DOHH2 (cell line): Measurements from ENCODE around the gene EXOSC7.

Experiments used
- CTCF ChIP-seq: fragments of 200-600 bp; sonication (generic); IDR thresholded peaks from one replicate; pipeline ENCODE4 v1.5.1; 2014; ENCODE audit warnings: antibody characterized with exemption, mild to moderate bottlenecking, low read depth, low read length; ENCODE audit not compliant: poor library complexity, severe bottlenecking
- EZH2phosphoT487 ChIP-seq: fragments of 200-600 bp; sonication (generic); IDR thresholded peaks from 2 replicates; pipeline ENCODE4 v1.6.1; 2017; ENCODE audit warnings: borderline replicate concordance, mild to moderate bottlenecking, antibody characterized with exemption, low read length, moderate library complexity, mixed read lengths

GRCh38 chr3:44984335-44984734 lies 8.3 kb downstream of the EXOSC7 start:
- TF ChIP-seq CTCF: no peak
- TF ChIP-seq EZH2phosphoT487: no peak
